Vagina (tissue), 2 donors: Measurements from ENCODE around the gene CPA1. TPM values are rescaled to one million over a fixed set of nuclear protein-coding genes. Genes with fewer than 3 reads are reported as not detected.
A peak's percentile ranks its signal among the peaks of the same experiment; 100 is the strongest.

ENCODE experiments used
- DNase-seq, 2 donors: peaks; one replicate each; pipeline ENCODE4 v3.0.0-alpha.2; 2017; ENCODE audit errors: extremely low spot score in 2 of 2
- H3K27ac ChIP-seq: fragments of 200-600 bp; sonication (generic); one replicate; pipeline ENCODE4 v1.5.1; 2019
- H3K27me3 ChIP-seq: fragments of 200-600 bp; sonication (generic); one replicate; pipeline ENCODE4 v1.5.1; 2019
- H3K36me3 ChIP-seq, 2 donors: fragments of 200-600 bp; sonication (generic); one replicate each; pipeline ENCODE4 v1.5.1; 2017 to 2019
- H3K4me1 ChIP-seq: fragments of 200-600 bp; sonication (generic); one replicate; pipeline ENCODE4 v1.5.1; 2019
- H3K4me3 ChIP-seq, 2 donors: fragments of 200-600 bp; sonication (generic); 1 replicate in 1 of 2; 2 replicates in 1 of 2; pipeline ENCODE4 v1.5.1; 2016 to 2019
- H3K9me3 ChIP-seq: fragments of 200-600 bp; sonication (generic); one replicate; pipeline ENCODE4 v1.5.1; 2019
- CTCF ChIP-seq, 3 experiments: fragments of 450-650 bp in 2 of 3; fragments of 200-600 bp in 1 of 3; sonication (generic) in 1 of 3; IDR thresholded peaks; one replicate each; pipeline ENCODE4 v1.5.1; 2017 to 2019; ENCODE audit warnings: antibody characterized with exemption in 3 of 3, mild to moderate bottlenecking in 2 of 3, moderate library complexity in 2 of 3
- POLR2A ChIP-seq, 2 donors: fragments of 450-650 bp; IDR thresholded peaks; one replicate each; pipeline ENCODE4 v1.6.1; 2017; ENCODE audit warnings: antibody characterized with exemption in 2 of 2, mild to moderate bottlenecking in 2 of 2, moderate library complexity in 2 of 2
- POLR2AphosphoS5 ChIP-seq, 2 donors: sonication (generic); formaldehyde crosslinking; IDR thresholded peaks; one replicate each; pipeline ENCODE4 v1.9.0; 2017; ENCODE audit warnings: antibody characterized with exemption in 2 of 2, mild to moderate bottlenecking in 2 of 2, low read depth in 1 of 2; ENCODE audit not compliant: insufficient read depth in 1 of 2
- intact Hi-C: fragments of 100-400 bp; cut with DNase I; formaldehyde crosslinking; loops from one replicate; pipeline ENCODE4 v1.15.1; 2023
- total RNA-seq: library from RNA; depleted of rRNA; stranded (reverse); fragments of >200 nt; gene quantifications from one replicate; pipeline ENCODE4 v1.2.3, GENCODE V29; 2016

The CPA1 gene
- total RNA-seq, 1 donor from 2014 or later: not detected

GRCh38 chr7:130356121-130356875, 24.0 kb upstream of the CPA1 start:
- Histone ChIP-seq H3K4me3 (no peak overlapping the region), H3K27me3 (no peaks in the 10 kb centered on the region), H3K27ac (peak overlapping the region; percentile 79), H3K4me1 (peaks cover 43% of the 10 kb centered on the region), H3K36me3 (no peaks in the 10 kb centered on the region), H3K9me3 (no peaks in the 10 kb centered on the region)
- no peak for DNase-seq
- TF ChIP-seq POLR2A (IDR thresholded peaks at IDR 0.05): no peak
- TF ChIP-seq POLR2AphosphoS5 (IDR thresholded peaks at IDR 0.05; ENCODE audit: insufficient read depth in 1 of 2, low read depth in 1 of 2): peak; percentile 34 to 39
- intact Hi-C loops: no loop called here

GRCh38 chr7:130356876-130357611, 23.2 kb upstream of the CPA1 start:
- Histone ChIP-seq H3K27ac (peak overlapping the region; percentile 79), H3K4me3 (no peak overlapping the region), H3K36me3 (no peaks in the 10 kb centered on the region), H3K9me3 (no peaks in the 10 kb centered on the region), H3K27me3 (no peaks in the 10 kb centered on the region), H3K4me1 (peaks cover 37% of the 10 kb centered on the region)
- no peak for TF ChIP-seq POLR2A (IDR thresholded peaks at IDR 0.05)
- no peak for TF ChIP-seq CTCF (IDR thresholded peaks at IDR 0.05)
- TF ChIP-seq POLR2AphosphoS5 (IDR thresholded peaks at IDR 0.05; ENCODE audit: insufficient read depth in 1 of 2, low read depth in 1 of 2): peak in 1 of 2 donors; percentile 69
- intact Hi-C loops: no loop called here
- DNase-seq: no peak

- Histone ChIP-seq H3K4me3 (no peak overlapping the region), H3K27ac (no peak overlapping the region), H3K36me3 (no peaks in the 10 kb centered on the region), H3K27me3 (no peaks in the 10 kb centered on the region), H3K4me1 (peaks cover 23% of the 10 kb centered on the region), H3K9me3 (no peaks in the 10 kb centered on the region)
- intact Hi-C loops: no loop called here
- DNase-seq: no peak
- TF ChIP-seq POLR2AphosphoS5 (IDR thresholded peaks at IDR 0.05; ENCODE audit: insufficient read depth in 1 of 2, low read depth in 1 of 2) (no peak), POLR2A (IDR thresholded peaks at IDR 0.05) (no peak), CTCF (IDR thresholded peaks at IDR 0.05) (no peak)
These were observed 21.8 kb upstream of the CPA1 start for GRCh38 chr7:130358471-130358870.

GRCh38 chr7:130359276-130359857, 20.9 kb upstream of the CPA1 start:
- DNase-seq: no peak
- intact Hi-C loops: no loop called here
- peaks cover 27% of the 10 kb centered on the region for H3K4me1 ChIP-seq

More at GRCh38 chr7:130359276-130359857, 20.9 kb upstream of the CPA1 start:
- no peak overlapping the region for H3K27ac ChIP-seq
- H3K36me3 ChIP-seq: no peaks in the 10 kb centered on the region
- H3K4me3 ChIP-seq: no peak overlapping the region
- H3K27me3 ChIP-seq: no peaks in the 10 kb centered on the region
- TF ChIP-seq POLR2AphosphoS5 (IDR thresholded peaks at IDR 0.05; ENCODE audit: insufficient read depth in 1 of 2, low read depth in 1 of 2) (no peak), CTCF (IDR thresholded peaks at IDR 0.05) (no peak), POLR2A (IDR thresholded peaks at IDR 0.05) (no peak)
- no peaks in the 10 kb centered on the region for H3K9me3 ChIP-seq
